Measurements from ENCODE around the gene ELOVL6.

DNA sequence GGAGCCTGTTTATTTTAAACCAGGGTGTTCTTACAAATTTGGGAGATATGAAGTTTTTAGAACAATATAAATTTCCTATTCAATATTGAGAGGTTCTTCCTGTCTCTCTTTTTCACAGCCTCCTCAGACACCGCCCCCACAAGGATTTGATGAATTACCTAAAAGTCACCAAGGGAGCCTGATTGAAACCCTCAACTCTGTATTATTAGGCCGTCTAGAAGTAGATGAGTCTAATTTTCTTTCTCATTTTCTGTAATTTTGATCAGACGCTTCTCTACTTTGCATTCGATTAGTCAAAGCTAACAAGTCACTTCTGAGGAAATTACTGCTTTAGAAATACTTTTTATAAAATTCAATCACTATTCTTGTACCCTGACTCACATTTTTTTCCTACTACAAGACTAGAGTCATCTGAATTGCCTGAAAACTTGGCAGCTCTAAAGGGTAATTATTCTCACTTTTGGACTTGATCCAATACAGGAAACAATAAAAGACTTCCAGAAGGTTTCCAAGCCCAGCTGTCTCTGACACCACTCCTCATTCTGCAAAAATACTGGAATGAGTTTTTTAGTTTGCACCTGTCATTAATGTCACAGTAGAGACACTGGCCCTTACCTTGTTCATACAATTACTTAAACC is 111.2 kb downstream of the ELOVL6 start:
- no peak for TF ChIP-seq EZH2 (IDR thresholded peaks at IDR 0.05; ENCODE audit: insufficient read depth, low read length)
- TF ChIP-seq, protein P1, sequence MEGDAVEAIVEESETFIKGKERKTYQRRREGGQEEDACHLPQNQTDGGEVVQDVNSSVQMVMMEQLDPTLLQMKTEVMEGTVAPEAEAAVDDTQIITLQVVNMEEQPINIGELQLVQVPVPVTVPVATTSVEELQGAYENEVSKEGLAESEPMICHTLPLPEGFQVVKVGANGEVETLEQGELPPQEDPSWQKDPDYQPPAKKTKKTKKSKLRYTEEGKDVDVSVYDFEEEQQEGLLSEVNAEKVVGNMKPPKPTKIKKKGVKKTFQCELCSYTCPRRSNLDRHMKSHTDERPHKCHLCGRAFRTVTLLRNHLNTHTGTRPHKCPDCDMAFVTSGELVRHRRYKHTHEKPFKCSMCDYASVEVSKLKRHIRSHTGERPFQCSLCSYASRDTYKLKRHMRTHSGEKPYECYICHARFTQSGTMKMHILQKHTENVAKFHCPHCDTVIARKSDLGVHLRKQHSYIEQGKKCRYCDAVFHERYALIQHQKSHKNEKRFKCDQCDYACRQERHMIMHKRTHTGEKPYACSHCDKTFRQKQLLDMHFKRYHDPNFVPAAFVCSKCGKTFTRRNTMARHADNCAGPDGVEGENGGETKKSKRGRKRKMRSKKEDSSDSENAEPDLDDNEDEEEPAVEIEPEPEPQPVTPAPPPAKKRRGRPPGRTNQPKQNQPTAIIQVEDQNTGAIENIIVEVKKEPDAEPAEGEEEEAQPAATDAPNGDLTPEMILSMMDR (IDR thresholded peaks at IDR 0.05; ENCODE audit: insufficient read depth, low read depth, low read length) = no peak
